ENCODE data around the gene IL11. TPM values are rescaled to one million over a fixed set of nuclear protein-coding genes. Genes with fewer than 3 reads are reported as not detected.
A peak's percentile ranks its signal among the peaks of the same experiment; 100 is the strongest.

Gene IL11
- total and polyA plus RNA-seq, 2 of the 8 experiments (the other 6 are each of a cell fraction or from before 2014, with no cell fraction given) = 1.7 to 2.8 TPM

GRCh38 chr19:55322204-55322885, 47.9 kb downstream of the IL11 start:
- H2BK5ac ChIP-seq (ENCODE audit: low read depth, low read length) = no peak overlapping the region
- no peak for DNase-seq (ENCODE audit: low read depth in 1 of 2, low spot score in 2 of 2)
- H3K9ac ChIP-seq (replicated peaks in 1 of 4; ENCODE audit: extremely low read depth in 1 of 4, low read depth in 3 of 4, low read length in 3 of 4) = no peak overlapping the region; a peak in 1 of 7 replicates
- H3K27me3 ChIP-seq (replicated peaks in 1 of 4; ENCODE audit: control insufficient read depth in 3 of 4, extremely low read depth in 1 of 4, insufficient read depth in 3 of 4, low read length in 3 of 4) = no peaks in the 10 kb centered on the region
- peaks cover 0 to 10% (median 5%) of the 10 kb centered on the region in 4 experiments; a peak in 6 of 7 replicates for H3K4me1 ChIP-seq (replicated peaks in 1 of 4; ENCODE audit: control insufficient read depth in 3 of 4, insufficient read depth in 4 of 4, low read length in 3 of 4)
- H3K9me3 ChIP-seq (ENCODE audit: insufficient read depth in 2 of 2, low read depth in 1 of 2, low read length in 1 of 2) = no peaks in the 10 kb centered on the region
- CTCF ChIA-PET (ENCODE audit: partially characterized antibody) = interaction anchor here (0.6 to 2.7 kb wide), 6 partner anchors 11 to 401 kb away, joined by 3 to 18 read pairs (median 10); partner anchors contain the start of gene TMEM238
- no peak overlapping the region for H3K27ac ChIP-seq (ENCODE audit: low read depth, low read length)
- no peak overlapping the region for H2BK120ac ChIP-seq (replicated peaks; ENCODE audit: low read depth, low read length)
- H3K79me2 ChIP-seq (ENCODE audit: control insufficient read depth in 1 of 2, insufficient read depth in 2 of 2, low read length in 2 of 2) = no peaks in the 10 kb centered on the region
- POLR2A ChIA-PET (ENCODE audit: partially characterized antibody) = interaction anchor here (0.7 to 4.3 kb wide), 15 partner anchors 9 to 277 kb away, joined by 3 to 23 read pairs (median 5); partner anchors contain the start of genes FIZ1, KMT5C, UBE2S and ZNF524
- H3K4me2 ChIP-seq (ENCODE audit: insufficient read depth in 1 of 2, low read depth in 2 of 2, low read length in 2 of 2) = no peak overlapping the region; a peak in 1 of 4 replicates
- WGBS, 2 experiments (ENCODE audit: extremely low coverage in 1 of 2, insufficient coverage in 1 of 2, insufficient read length in 1 of 2, insufficient replicate concordance in 2 of 2, low coverage in 1 of 2, low lambda C conversion rate in 2 of 2, missing lambda C conversion rate in 1 of 2) = 75% methylated on average over 11 of the region's 12 CpGs; no CpG with 5 or more reads in 1 of the 2 experiments
- no peak overlapping the region for H2BK20ac ChIP-seq (ENCODE audit: low read length)
- H3K56ac ChIP-seq (replicated peaks; ENCODE audit: insufficient read length, low read depth, low read length) = no peak overlapping the region
- H3K4ac ChIP-seq (replicated peaks; ENCODE audit: insufficient read length, low read depth, low read length) = no peak overlapping the region
- no peak overlapping the region for H3K14ac ChIP-seq (ENCODE audit: insufficient read length)
- H4K91ac ChIP-seq (replicated peaks; ENCODE audit: insufficient read length, low read length) = no peak overlapping the region
- no peak overlapping the region; the same call in 1 of the 2 replicates for H3K18ac ChIP-seq (ENCODE audit: extremely low read depth, low read length)
- H4K5ac ChIP-seq (ENCODE audit: insufficient read length, low read depth, low read length) = no peak overlapping the region
- H3K79me1 ChIP-seq (ENCODE audit: low read depth, low read length) = no peaks in the 10 kb centered on the region
- FAIRE-seq = no peak
- H2BK15ac ChIP-seq (ENCODE audit: low read length) = no peak overlapping the region
- H4K8ac ChIP-seq (ENCODE audit: extremely low read depth, insufficient read depth, low read length) = no peak overlapping the region
- TF ChIP-seq FOSL1 (IDR thresholded peaks at IDR 0.05; ENCODE audit: insufficient read depth, low read depth, low read length) = no peak
- TF ChIP-seq TAF7 (optimal IDR thresholded peaks at IDR 0.05; ENCODE audit: borderline replicate concordance, low read depth, low read length) = no peak
- TF ChIP-seq SP1 (IDR thresholded peaks at IDR 0.05; ENCODE audit: low read depth, low read length) = no peak
- no peak overlapping the region for H3K23ac ChIP-seq (ENCODE audit: insufficient read length)
- H3K4me3 ChIP-seq (ENCODE audit: extremely low read depth in 1 of 4, insufficient read depth in 2 of 4, low read depth in 3 of 4, low read length in 4 of 4) = no peak overlapping the region
- H3K36me3 ChIP-seq (ENCODE audit: control insufficient read depth in 2 of 4, insufficient read depth in 4 of 4, low read length in 3 of 4) = no peaks in the 10 kb centered on the region
- no peak overlapping the region for H2AFZ ChIP-seq (ENCODE audit: low read length)
- H2BK12ac ChIP-seq (ENCODE audit: low read depth, low read length) = peak overlapping the region; percentile 50; the same call in 1 of the 2 replicates
- H2AK5ac ChIP-seq (ENCODE audit: low read depth, low read length) = 0 out of 2 replicates have a peak overlapping the region, but pooled peaks have one; percentile 86
- H3K23me2 ChIP-seq (ENCODE audit: low read depth, low read length) = peaks cover 2% of the 10 kb centered on the region; the same call in 1 of the 2 replicates
- no peaks in the 10 kb centered on the region for H4K20me1 ChIP-seq (replicated peaks in 1 of 2; ENCODE audit: control insufficient read depth in 1 of 2, insufficient read depth in 2 of 2, low read length in 2 of 2)
